Measurements from ENCODE around the gene BARD1.
A peak's percentile ranks its signal among the peaks of the same experiment; 100 is the strongest.

Gene BARD1

GRCh38 chr2:214747992-214748391, 61.5 kb downstream of the BARD1 start:
- in situ Hi-C loops (cut with MboI; ENCODE audit: low sequenced_read_pairs, unreplicated experiment): no loop called here
- no peak for DNase-seq (ENCODE audit: low spot score)
- TF ChIP-seq CTCF (IDR thresholded peaks at IDR 0.05; ENCODE audit: borderline replicate concordance, control extremely low read depth, extremely low read depth, insufficient read depth, missing control alignments): no peak

- no peak for TF ChIP-seq CTCF (IDR thresholded peaks at IDR 0.05; ENCODE audit: borderline replicate concordance, control extremely low read depth, extremely low read depth, insufficient read depth, missing control alignments)
- in situ Hi-C loops (cut with MboI; ENCODE audit: low sequenced_read_pairs, unreplicated experiment): no loop called here
- DNase-seq (ENCODE audit: low spot score): no peak
Observed at GRCh38 chr2:214742119-214742518, 67.4 kb downstream of the BARD1 start.

- no peak for TF ChIP-seq CTCF (IDR thresholded peaks at IDR 0.05; ENCODE audit: borderline replicate concordance, control extremely low read depth, extremely low read depth, insufficient read depth, missing control alignments)
- no peak for DNase-seq (ENCODE audit: low spot score)
- in situ Hi-C loops (cut with MboI; ENCODE audit: low sequenced_read_pairs, unreplicated experiment): no loop called here
Observed at GRCh38 chr2:214740867-214741395, 68.6 kb downstream of the BARD1 start.

- in situ Hi-C loops (cut with MboI; ENCODE audit: low sequenced_read_pairs, unreplicated experiment): no loop called here
- peak; percentile 54 for DNase-seq (ENCODE audit: low spot score)
- TF ChIP-seq CTCF (IDR thresholded peaks at IDR 0.05; ENCODE audit: borderline replicate concordance, control extremely low read depth, extremely low read depth, insufficient read depth, missing control alignments): no peak
Observed at GRCh38 chr2:214737188-214737587, 72.3 kb downstream of the BARD1 start.

- in situ Hi-C loops (cut with MboI; ENCODE audit: low sequenced_read_pairs, unreplicated experiment): no loop called here
- no peak for DNase-seq (ENCODE audit: low spot score)
- TF ChIP-seq CTCF (IDR thresholded peaks at IDR 0.05; ENCODE audit: borderline replicate concordance, control extremely low read depth, extremely low read depth, insufficient read depth, missing control alignments): no peak
Observed at GRCh38 chr2:214730800-214731407, 78.6 kb downstream of the BARD1 start.

- in situ Hi-C loops (cut with MboI; ENCODE audit: low sequenced_read_pairs, unreplicated experiment): no loop called here
- DNase-seq (ENCODE audit: low spot score): no peak
- TF ChIP-seq CTCF (IDR thresholded peaks at IDR 0.05; ENCODE audit: borderline replicate concordance, control extremely low read depth, extremely low read depth, insufficient read depth, missing control alignments): no peak
Observed at GRCh38 chr2:214730248-214730647, 79.2 kb downstream of the BARD1 start.
